Naive thymus-derived CD8-positive, alpha-beta T cell (primary cell): ENCODE data around the gene KRTAP13-3. TPM values are rescaled to one million over a fixed set of nuclear protein-coding genes. Genes with fewer than 3 reads are reported as not detected.

Source experiments
- ATAC-seq, 2 donors: fragments of 150-1000 bp; cut with Tn5 transposase in 1 of 2; sonication (Bioruptor Pico), chemical (Tn5 transposase) in 1 of 2; 1 replicate in 1 of 2; 2 replicates in 1 of 2; pipeline ENCODE4 v1.10.0; 2021; ENCODE audit warnings: mild to moderate bottlenecking in 2 of 2, moderate library complexity in 2 of 2
- POLR2A ChIA-PET: fragments of 350-600 bp; sonication (Branson Sonifier 250); formaldehyde crosslinking; loops from one replicate; lab custom pipeline; 2021; ENCODE audit warnings: antibody characterized with exemption; lab: Charles Lee
- DNase-seq, 10 donors: peaks; one replicate each; pipeline versions ENCODE4 v3.0.0 to v3.0.0-alpha.2; 2020 to 2022
- H3K27ac Mint-ChIP-seq, 10 donors: one replicate each; pipeline ENCODE4 v1.8.0; 2020 to 2022; ENCODE audit warnings: mild to moderate bottlenecking in 10 of 10, mixed read lengths in 10 of 10, moderate library complexity in 4 of 10, inconsistent platforms in 1 of 10
- H3K27me3 Mint-ChIP-seq, 5 donors: one replicate each; pipeline ENCODE4 v1.8.0; 2021 to 2022; ENCODE audit warnings: mixed read lengths in 5 of 5
- H3K36me3 Mint-ChIP-seq, 3 donors: one replicate each; pipeline ENCODE4 v1.8.0; 2020 to 2022; ENCODE audit warnings: mixed read lengths in 3 of 3, mild to moderate bottlenecking in 2 of 3, inconsistent platforms in 1 of 3
- H3K4me1 Mint-ChIP-seq, 4 donors: one replicate each; pipeline ENCODE4 v1.8.0; 2021 to 2022; ENCODE audit warnings: mixed read lengths in 4 of 4
- H3K4me3 Mint-ChIP-seq, 10 donors: one replicate each; pipeline ENCODE4 v1.8.0; 2020 to 2022; ENCODE audit warnings: mild to moderate bottlenecking in 10 of 10, mixed read lengths in 10 of 10, moderate library complexity in 6 of 10, inconsistent platforms in 1 of 10
- H3K9me3 Mint-ChIP-seq, 9 donors: one replicate each; pipeline ENCODE4 v1.8.0; 2020 to 2022; ENCODE audit warnings: mixed read lengths in 9 of 9, mild to moderate bottlenecking in 3 of 9, inconsistent platforms in 1 of 9, moderate library complexity in 1 of 9
- polyA plus RNA-seq, 3 donors: library from polyadenylated mRNA; unstranded; fragments of 300-500 nt; fragmentation: Illumina TruSeq; gene quantifications; one replicate each; pipeline ENCODE4 v1.2.3, GENCODE V29; 2021
- total RNA-seq, 8 experiments: library from RNA in 2 of 8; stranded (reverse) in 2 of 8; gene quantifications; one replicate each; pipeline ENCODE4 v1.2.3 and lab custom pipeline; 2021 to 2026

KRTAP13-3 gene
- total and polyA plus RNA-seq, 5 experiments from 2014 or later: not detected

GRCh38 chr21:30415993-30416392 lies 9.7 kb downstream of the KRTAP13-3 start:
- POLR2A ChIA-PET: no interaction called here
- Mint-ChIP-seq H3K9me3 (peaks cover 0 to 5% (median 0%) of the 10 kb centered on the region in 9 donors), H3K27ac (no peak overlapping the region), H3K4me3 (no peak overlapping the region), H3K27me3 (peaks cover 0 to 5% (median 0%) of the 10 kb centered on the region in 5 donors), H3K4me1 (no peaks in the 10 kb centered on the region), H3K36me3 (no peaks in the 10 kb centered on the region)
- DNase-seq: no peak
- ATAC-seq: no peak

DNA sequence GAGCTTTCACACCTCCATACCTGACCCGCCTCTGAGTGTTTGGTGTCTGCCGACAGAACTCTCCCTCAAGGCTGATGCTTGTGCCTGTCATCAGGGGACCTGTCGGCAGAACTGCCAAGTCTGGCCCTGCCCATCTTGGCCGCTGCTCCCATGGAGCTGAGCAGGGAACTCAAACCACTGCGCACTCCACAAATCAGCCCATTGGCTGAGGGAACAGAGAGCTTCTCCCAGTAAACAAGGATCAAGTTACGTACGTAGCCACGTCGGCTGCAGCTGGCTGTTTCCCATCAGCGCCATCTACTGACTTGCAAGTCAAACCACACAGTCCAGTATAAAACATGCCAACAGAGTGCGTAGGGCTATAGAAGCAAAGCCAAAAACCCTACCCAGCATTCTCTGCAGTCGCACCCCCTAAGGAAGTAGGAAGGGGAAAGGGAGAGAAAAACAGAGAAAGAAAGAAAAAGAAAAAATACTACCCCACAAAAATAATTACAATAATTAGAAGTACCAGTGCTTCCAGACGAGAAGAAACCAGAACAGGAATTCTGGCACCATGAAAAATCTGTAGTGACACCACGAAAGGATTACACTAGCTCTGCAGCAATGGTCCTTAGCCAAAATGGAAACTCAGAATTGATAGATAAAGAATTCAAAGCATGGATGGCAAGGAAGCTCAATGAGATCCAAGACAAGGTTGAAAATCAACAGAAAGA lies 16.8 kb downstream of the KRTAP13-3 start:
- Mint-ChIP-seq H3K27ac (no peak overlapping the region), H3K4me1 (no peaks in the 10 kb centered on the region), H3K36me3 (peaks cover 0 to 12% (median 0%) of the 10 kb centered on the region in 3 donors), H3K4me3 (no peak overlapping the region), H3K27me3 (peaks cover 6 to 30% (median 12%) of the 10 kb centered on the region in 5 donors), H3K9me3 (peaks cover 2 to 25% (median 10%) of the 10 kb centered on the region in 9 donors)
- POLR2A ChIA-PET: no interaction called here
- DNase-seq: no peak
- ATAC-seq: no peak

GRCh38 chr21:30395731-30396130 lies 30.0 kb downstream of the KRTAP13-3 start, which contains the start of gene KRTAP13-1:
Gene KRTAP13-1 (plus strand): TSS chr21:30396031. CDS start chr21:30396087, 56 bp downstream.
- POLR2A ChIA-PET: no interaction called here
- Mint-ChIP-seq H3K27ac (no peak within 1 kb of the TSS), H3K4me1 (no peaks in the 10 kb centered on the region), H3K4me3 (no peak within 1 kb of the TSS), H3K36me3 (no peaks in the 10 kb centered on the region), H3K27me3 (peaks cover 5 to 22% (median 10%) of the 10 kb centered on the region in 5 donors), H3K9me3 (peaks cover 0 to 6% (median 1%) of the 10 kb centered on the region in 9 donors)
- no peak for DNase-seq
- ATAC-seq: no peak

DNA sequence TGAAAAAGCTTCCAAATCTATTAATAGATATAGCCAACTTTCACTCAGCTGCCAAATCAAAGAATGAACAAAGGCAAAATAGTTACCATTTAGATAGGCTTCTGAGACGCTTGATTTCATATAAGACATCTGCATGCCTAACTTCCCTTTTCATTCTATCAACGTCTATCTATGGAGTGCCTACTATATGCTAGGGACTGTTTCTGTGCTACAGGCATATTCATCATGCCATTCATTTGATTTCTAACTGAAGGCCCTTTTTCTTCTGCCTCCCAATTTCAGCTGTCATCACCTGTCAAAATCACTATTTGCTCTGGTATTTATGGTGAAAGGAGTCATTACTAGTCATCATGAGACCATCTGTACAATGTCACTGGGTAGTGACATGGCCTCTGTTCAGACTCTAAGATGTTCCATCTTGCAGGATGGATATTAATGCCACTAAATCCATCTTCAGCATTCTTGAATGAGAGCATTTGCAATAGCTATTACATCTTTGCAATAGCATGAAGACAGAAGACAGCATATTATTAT lies 34.2 kb downstream of the KRTAP13-3 start:
- H3K27ac Mint-ChIP-seq: no peak overlapping the region
- H3K27me3 Mint-ChIP-seq: peaks cover 2 to 17% (median 3%) of the 10 kb centered on the region in 5 donors
- ATAC-seq: no peak
- H3K9me3 Mint-ChIP-seq: peaks cover 0 to 16% (median 5%) of the 10 kb centered on the region in 9 donors
- DNase-seq: no peak
- no peaks in the 10 kb centered on the region for H3K4me1 Mint-ChIP-seq
- POLR2A ChIA-PET: no interaction called here
- no peaks in the 10 kb centered on the region for H3K36me3 Mint-ChIP-seq
- no peak overlapping the region for H3K4me3 Mint-ChIP-seq

DNA sequence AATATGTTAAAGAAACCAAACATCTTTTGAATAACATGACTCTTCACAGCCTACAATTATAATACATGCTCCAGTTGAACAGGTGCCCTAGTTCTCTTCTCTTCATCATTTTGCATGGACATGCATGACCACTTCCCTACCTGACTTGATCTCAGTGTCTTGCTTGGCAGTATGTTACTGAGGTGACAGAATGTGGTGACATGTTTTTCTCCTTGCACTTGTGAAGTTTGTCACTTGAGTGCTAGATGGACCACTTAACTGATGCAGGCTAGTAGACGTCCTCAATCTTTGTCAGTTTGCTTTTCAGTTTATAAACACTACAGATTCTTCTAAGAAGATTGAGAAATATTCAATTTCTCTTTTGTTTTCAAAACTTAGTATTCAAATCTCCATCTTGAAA lies 43.5 kb downstream of the KRTAP13-3 start:
- Mint-ChIP-seq H3K36me3 (no peaks in the 10 kb centered on the region), H3K27me3 (peaks cover 2 to 18% (median 5%) of the 10 kb centered on the region in 5 donors), H3K9me3 (peaks cover 0 to 7% (median 0%) of the 10 kb centered on the region in 9 donors), H3K4me1 (no peaks in the 10 kb centered on the region), H3K4me3 (no peak overlapping the region), H3K27ac (no peak overlapping the region)
- ATAC-seq (no peak), DNase-seq (no peak)
- POLR2A ChIA-PET: no interaction called here

Other genes starting within 250 kb of the KRTAP13-3 start
- not detected for gene CLDN8, start 209.8 kb downstream of the KRTAP13-3 start, total RNA-seq
- not detected for gene CLDN8, start 209.8 kb downstream of the KRTAP13-3 start, polyA plus RNA-seq
- gene KRTAP24-1, start 143.0 kb downstream of the KRTAP13-3 start, total RNA-seq: not detected
- gene KRTAP24-1, start 143.0 kb downstream of the KRTAP13-3 start, polyA plus RNA-seq: not detected
- not detected for gene KRTAP25-1, start 136.4 kb downstream of the KRTAP13-3 start, total RNA-seq
- gene KRTAP25-1, start 136.4 kb downstream of the KRTAP13-3 start, polyA plus RNA-seq: not detected
- not detected for gene KRTAP26-1, start 105.6 kb downstream of the KRTAP13-3 start, total RNA-seq
- not detected for gene KRTAP26-1, start 105.6 kb downstream of the KRTAP13-3 start, polyA plus RNA-seq
- not detected for gene KRTAP27-1, start 88.2 kb downstream of the KRTAP13-3 start, total RNA-seq
- not detected for gene KRTAP27-1, start 88.2 kb downstream of the KRTAP13-3 start, polyA plus RNA-seq
- gene KRTAP23-1, start 77.3 kb downstream of the KRTAP13-3 start, total RNA-seq: not detected
- not detected for gene KRTAP23-1, start 77.3 kb downstream of the KRTAP13-3 start, polyA plus RNA-seq
- not detected for gene KRTAP13-2, start 53.7 kb downstream of the KRTAP13-3 start, total RNA-seq
- gene KRTAP13-2, start 53.7 kb downstream of the KRTAP13-3 start, polyA plus RNA-seq: not detected
- not detected for gene KRTAP13-1, start 29.9 kb downstream of the KRTAP13-3 start, total RNA-seq
- gene KRTAP13-1, start 29.9 kb downstream of the KRTAP13-3 start, polyA plus RNA-seq: not detected
- gene KRTAP13-4, start 4.3 kb upstream of the KRTAP13-3 start, total RNA-seq: not detected
- not detected for gene KRTAP13-4, start 4.3 kb upstream of the KRTAP13-3 start, polyA plus RNA-seq
- gene KRTAP15-1, start 14.3 kb upstream of the KRTAP13-3 start, total RNA-seq: not detected
- not detected for gene KRTAP15-1, start 14.3 kb upstream of the KRTAP13-3 start, polyA plus RNA-seq
- not detected for gene KRTAP19-1, start 54.4 kb upstream of the KRTAP13-3 start, total RNA-seq
- not detected for gene KRTAP19-1, start 54.4 kb upstream of the KRTAP13-3 start, polyA plus RNA-seq
- not detected for gene KRTAP19-2, start 61.5 kb upstream of the KRTAP13-3 start, total RNA-seq
- gene KRTAP19-2, start 61.5 kb upstream of the KRTAP13-3 start, polyA plus RNA-seq: not detected
- gene KRTAP19-3, start 66.1 kb upstream of the KRTAP13-3 start, total RNA-seq: not detected
- not detected for gene KRTAP19-3, start 66.1 kb upstream of the KRTAP13-3 start, polyA plus RNA-seq
- gene KRTAP19-4, start 71.2 kb upstream of the KRTAP13-3 start, total RNA-seq: not detected
- gene KRTAP19-4, start 71.2 kb upstream of the KRTAP13-3 start, polyA plus RNA-seq: not detected
- not detected for gene KRTAP19-5, start 76.2 kb upstream of the KRTAP13-3 start, total RNA-seq
- not detected for gene KRTAP19-5, start 76.2 kb upstream of the KRTAP13-3 start, polyA plus RNA-seq
- not detected for gene KRTAP19-6, start 115.9 kb upstream of the KRTAP13-3 start, total RNA-seq
- not detected for gene KRTAP19-6, start 115.9 kb upstream of the KRTAP13-3 start, polyA plus RNA-seq
- gene KRTAP19-7, start 135.4 kb upstream of the KRTAP13-3 start, total RNA-seq: not detected
- gene KRTAP19-7, start 135.4 kb upstream of the KRTAP13-3 start, polyA plus RNA-seq: not detected
- gene KRTAP22-2, start 164.5 kb upstream of the KRTAP13-3 start, total RNA-seq: not detected
- gene KRTAP22-2, start 164.5 kb upstream of the KRTAP13-3 start, polyA plus RNA-seq: not detected
- gene KRTAP6-3, start 166.5 kb upstream of the KRTAP13-3 start, total RNA-seq: not detected
- gene KRTAP6-3, start 166.5 kb upstream of the KRTAP13-3 start, polyA plus RNA-seq: not detected
- not detected for gene KRTAP6-2, start 173.0 kb upstream of the KRTAP13-3 start, total RNA-seq
- not detected for gene KRTAP6-2, start 173.0 kb upstream of the KRTAP13-3 start, polyA plus RNA-seq
- not detected for gene KRTAP22-1, start 175.2 kb upstream of the KRTAP13-3 start, total RNA-seq
- gene KRTAP22-1, start 175.2 kb upstream of the KRTAP13-3 start, polyA plus RNA-seq: not detected
- gene KRTAP6-1, start 188.0 kb upstream of the KRTAP13-3 start, total RNA-seq: not detected
- not detected for gene KRTAP6-1, start 188.0 kb upstream of the KRTAP13-3 start, polyA plus RNA-seq
- gene KRTAP20-1, start 190.5 kb upstream of the KRTAP13-3 start, total RNA-seq: not detected
- not detected for gene KRTAP20-1, start 190.5 kb upstream of the KRTAP13-3 start, polyA plus RNA-seq
- gene KRTAP20-4, start 194.7 kb upstream of the KRTAP13-3 start, total RNA-seq: not detected
- not detected for gene KRTAP20-4, start 194.7 kb upstream of the KRTAP13-3 start, polyA plus RNA-seq
- not detected for gene KRTAP20-2, start 209.3 kb upstream of the KRTAP13-3 start, total RNA-seq
- gene KRTAP20-2, start 209.3 kb upstream of the KRTAP13-3 start, polyA plus RNA-seq: not detected
- gene KRTAP20-3, start 216.9 kb upstream of the KRTAP13-3 start, total RNA-seq: not detected
- gene KRTAP20-3, start 216.9 kb upstream of the KRTAP13-3 start, polyA plus RNA-seq: not detected